ENCODE results near the gene THUMPD3. TPM values are rescaled to one million over a fixed set of nuclear protein-coding genes. Genes with fewer than 3 reads are reported as not detected.

The THUMPD3 gene, protein sequence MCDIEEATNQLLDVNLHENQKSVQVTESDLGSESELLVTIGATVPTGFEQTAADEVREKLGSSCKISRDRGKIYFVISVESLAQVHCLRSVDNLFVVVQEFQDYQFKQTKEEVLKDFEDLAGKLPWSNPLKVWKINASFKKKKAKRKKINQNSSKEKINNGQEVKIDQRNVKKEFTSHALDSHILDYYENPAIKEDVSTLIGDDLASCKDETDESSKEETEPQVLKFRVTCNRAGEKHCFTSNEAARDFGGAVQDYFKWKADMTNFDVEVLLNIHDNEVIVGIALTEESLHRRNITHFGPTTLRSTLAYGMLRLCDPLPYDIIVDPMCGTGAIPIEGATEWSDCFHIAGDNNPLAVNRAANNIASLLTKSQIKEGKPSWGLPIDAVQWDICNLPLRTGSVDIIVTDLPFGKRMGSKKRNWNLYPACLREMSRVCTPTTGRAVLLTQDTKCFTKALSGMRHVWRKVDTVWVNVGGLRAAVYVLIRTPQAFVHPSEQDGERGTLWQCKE
- 29.1 TPM for total RNA-seq

DNA sequence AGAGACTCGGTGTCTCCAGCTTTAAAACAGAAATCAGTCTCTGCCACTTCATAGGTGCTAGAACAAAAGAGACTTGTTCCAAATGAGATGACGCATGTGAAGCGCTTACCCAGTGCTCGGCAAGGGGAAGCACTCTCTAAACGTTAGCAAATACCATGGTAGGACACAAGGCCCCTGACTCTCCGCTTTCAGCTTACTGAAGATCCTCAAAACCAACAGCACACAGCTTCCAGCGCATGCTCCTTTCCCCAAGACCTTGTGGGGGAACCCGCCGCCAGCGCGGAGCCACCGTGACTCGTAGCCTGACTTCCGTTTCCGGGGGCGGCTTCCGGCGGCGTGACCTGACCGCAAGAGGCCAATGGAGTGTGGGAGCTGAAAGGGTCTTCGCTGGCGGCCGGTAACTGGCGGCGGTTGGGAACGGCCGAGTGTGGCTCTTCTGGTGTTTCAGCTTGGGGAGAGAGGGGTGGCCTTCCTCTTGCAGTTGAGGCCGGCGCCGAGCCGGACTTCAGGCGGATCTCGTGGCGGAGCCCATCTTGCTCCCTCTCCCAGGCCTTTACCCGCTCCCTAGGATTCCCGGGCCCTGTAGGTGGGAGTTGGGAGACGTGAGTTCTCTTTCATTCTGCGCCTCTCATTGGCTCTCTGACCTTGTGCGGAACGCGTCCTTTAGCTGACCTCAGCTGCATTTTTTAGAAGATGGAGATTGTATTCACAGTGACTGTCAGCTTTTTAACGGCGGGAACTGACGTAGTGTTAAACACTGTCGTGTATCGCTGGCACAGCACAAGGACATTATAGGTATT is at the start of gene THUMPD3:
Gene THUMPD3 (plus strand): TSS at position 324 of the 800 bp plus-strand sequence. CDS start 2,015 bp downstream, outside the sequence.
- peak; percentile 95 for ATAC-seq

DNA sequence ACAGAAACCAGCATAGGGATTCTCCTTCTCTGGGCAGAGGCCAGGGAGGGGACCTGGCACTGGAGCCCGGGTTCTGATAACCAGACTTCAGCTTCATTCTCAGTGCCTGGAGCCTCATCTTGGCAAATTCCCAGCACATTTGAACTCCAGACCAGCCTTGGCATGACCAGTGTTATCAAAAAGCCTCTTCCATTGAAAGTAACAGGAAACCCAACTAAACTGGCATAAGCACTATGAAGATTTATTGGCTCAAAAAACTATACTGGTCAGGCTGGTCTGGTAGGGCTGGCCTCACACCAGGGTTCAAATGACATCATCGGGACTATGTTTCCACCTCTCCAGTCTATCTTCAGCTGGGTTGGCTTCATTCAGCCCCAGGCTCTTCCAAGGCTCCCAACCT is 48.1 kb upstream of the THUMPD3 start:
- peak; percentile 81 for ATAC-seq

DNA sequence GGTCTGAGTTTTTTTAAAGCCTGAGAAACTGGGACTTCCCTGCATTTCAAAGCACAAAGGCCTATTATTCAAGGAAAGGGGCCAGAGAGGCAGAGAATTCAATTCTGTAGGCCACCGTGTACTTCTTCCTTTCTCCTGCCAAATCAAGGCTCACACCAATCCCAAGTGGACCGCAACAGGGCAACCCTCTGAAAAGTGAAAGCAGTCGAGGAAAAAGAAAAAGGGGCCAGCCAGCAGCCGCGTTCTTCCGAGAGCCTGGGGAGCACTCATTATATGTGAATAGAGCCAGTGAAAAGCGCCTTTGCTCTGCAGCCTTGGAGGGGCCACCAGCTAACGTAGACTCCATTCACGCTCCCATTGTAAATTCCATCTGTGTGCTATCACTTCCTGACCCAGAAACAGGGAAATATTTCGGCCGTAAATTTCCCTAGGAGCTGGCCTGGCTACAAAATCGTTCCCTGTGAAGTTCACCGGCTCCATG is 45.9 kb upstream of the THUMPD3 start:
- ATAC-seq = no peak

DNA sequence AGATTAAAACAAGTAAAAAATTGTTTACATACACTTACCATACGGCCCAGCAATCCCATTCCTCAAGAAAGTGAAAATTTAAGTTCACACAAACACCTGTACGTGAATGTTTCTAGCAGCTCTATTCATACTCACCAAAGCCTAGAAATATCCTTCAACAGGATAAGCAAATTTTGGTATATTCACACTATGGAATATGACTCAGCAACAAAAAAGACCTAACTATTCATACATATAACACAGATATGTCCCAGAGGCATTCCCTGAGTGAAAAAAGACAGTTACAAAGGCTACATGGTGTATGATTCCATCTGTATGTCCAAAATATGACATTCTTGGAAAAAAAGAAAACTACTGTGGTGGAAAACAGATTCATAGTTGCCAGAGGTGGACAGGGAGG is 40.1 kb upstream of the THUMPD3 start:
- no peak for ATAC-seq

DNA sequence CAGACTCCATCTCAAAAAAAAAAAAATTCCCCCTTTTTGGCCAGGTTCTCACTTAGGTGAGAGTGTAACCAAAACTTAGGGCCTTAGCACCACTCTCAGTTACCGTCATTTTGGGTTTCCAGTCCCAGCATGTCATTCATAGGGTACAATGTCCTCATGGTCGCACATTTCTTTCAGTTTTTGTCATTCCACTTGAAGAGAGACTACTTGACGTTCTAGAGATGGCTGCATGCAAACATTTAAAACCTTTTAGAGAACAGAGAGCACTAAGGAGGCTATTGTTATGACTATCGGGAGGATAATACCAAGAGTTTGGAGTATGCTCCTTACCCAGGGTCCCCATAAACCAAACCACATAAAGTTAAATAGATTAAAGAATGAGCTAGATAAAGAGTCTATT is 37.9 kb upstream of the THUMPD3 start:
- ATAC-seq = no peak

DNA sequence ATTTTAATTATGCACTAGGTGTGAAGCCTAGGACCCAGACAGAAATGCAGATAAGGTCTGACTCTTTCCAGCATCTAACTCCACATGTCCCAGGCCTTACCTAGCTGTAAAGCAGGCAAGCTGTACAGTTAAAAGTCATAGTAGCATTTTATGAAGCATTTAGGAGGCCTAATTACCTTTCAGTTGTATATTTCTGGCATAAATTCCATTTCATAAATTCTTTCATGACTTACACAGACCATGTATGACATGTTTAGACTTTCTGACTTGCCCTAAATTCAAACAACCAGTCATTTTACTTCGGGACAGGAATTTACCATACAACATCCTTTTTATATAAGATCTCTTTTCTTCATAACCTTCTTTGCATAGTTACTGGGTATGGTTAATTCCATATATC is 35.3 kb upstream of the THUMPD3 start:
- no peak for ATAC-seq

DNA sequence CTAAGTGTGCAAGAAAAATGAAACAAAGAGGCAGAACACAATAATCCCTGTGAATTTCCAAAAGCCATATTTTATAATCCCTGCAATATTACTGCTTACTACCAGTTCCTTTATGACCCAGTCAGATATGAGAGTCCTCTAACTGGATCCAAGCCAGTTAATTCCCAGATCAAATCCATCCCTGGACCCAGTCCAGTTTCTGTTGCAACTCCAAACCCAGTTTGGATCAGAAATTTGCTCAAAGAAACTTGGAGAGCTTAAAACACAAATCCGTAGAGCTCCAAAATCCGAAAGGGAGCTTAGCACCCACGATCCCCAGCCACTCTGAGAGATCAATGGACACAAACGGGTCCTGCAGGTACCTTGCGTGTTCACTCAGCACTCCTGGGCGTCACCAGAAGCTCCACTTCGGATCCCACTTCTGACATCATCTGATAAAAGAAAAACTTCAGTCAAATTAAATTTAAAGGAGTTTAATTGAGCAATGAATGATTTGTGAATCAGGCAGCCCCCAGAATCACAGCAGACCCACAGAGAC is 32.6 kb upstream of the THUMPD3 start:
- no peak for ATAC-seq

DNA sequence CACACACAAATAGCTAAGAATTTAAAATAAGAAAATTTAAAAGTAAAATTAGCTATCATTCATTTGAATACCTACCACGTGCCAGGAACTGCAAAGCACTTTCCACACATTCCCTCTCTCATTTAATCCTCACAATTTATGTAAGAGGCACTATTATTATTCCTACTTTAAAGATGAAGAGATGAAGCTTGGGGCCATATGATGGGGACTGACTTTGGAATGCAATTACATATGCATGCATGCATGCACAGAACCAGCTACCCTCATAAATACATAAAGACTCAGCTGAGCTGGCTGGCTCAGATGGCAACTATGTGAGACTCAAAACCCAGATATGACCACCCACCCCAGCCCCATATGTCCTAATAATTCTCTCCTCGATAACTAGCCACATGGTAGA is 31.7 kb upstream of the THUMPD3 start:
- no peak for ATAC-seq

DNA sequence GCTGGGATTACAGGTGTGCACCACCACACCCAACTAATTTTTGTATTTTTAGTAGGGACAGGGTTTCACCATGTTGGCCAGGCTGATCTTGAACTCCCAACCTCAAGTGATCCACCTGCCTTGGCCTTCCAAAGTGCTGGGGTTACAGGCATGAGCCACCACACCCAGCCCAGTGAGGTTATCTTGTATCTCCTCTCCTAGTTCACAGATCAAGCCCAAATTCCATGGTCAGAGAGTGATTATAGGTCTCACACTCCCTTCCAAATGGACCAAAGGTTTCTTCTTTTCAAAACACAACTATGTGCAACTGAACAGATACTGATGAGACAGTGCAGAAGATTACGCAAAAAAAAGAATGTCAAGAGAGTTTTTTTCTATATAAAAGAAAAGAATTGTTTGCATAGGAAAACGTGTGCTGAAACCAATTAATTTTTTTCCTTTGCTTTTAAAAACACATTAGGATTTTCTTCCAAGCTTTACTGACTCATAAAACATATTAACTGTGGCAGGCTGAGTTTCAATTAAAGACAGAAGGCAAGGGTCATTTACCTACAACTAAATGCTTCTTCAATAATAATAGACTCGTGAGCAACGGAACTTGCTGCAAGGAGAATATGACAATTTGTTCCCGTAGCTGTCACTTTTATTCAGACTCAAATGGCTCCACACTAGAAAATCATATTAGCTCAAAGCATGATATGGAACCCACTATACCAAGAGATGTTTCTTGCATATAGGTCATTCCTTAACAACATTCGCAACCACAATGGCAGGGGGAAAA is 30.4 kb upstream of the THUMPD3 start:
- no peak for ATAC-seq

DNA sequence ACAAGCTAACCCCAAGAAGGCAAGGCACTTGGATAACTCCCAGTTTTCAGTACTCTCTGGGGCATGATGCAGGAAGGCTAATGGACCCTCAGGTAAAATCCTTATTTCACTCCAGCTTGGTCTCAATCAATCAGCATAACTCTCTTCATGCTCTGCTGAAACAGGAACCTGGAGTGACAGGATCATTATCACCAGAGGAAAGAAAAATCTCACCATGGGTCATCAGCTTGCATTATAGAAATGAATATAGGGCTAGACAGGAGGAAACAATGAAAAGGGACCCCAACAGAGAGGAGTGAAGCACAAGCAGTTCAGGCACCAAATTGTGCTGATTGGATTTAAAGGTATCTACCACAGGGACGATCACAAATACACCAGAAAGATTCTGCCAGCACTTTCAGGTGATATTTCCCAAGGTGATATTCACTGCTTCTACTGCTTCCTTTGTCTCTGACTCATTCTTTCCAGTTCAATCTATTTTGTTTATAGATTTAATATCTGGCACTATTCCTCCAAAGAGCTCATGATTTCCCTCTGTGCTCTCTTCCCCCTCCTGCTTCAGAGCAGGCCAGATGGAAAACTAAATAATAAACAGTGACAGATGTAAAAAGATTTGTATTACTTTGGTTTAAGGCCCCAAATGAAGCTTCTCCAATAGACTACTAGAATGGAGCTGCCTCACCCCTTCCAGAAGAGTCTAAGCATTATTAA is 22.9 kb upstream of the THUMPD3 start:
- ATAC-seq = no peak

DNA sequence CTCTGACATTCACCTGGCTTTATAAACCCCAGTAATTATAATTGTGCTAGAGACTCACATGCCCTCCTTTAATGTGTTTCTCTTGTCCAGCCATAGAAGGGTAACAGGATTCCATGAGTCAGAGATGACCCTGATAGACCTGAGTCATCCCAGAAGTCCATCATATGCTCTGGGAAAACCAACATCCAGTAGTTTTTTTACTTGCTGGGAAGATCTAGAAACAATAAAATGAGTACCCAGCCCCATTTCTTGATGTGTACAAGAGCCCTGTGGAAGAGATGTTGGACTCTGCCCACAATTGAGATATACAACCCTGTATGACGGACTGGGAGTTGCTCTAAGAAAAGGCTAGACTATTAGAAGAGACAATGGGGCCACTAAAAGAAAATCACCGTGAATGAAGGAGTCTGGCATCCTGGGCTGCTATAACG is 22.4 kb upstream of the THUMPD3 start:
- no peak for ATAC-seq

DNA sequence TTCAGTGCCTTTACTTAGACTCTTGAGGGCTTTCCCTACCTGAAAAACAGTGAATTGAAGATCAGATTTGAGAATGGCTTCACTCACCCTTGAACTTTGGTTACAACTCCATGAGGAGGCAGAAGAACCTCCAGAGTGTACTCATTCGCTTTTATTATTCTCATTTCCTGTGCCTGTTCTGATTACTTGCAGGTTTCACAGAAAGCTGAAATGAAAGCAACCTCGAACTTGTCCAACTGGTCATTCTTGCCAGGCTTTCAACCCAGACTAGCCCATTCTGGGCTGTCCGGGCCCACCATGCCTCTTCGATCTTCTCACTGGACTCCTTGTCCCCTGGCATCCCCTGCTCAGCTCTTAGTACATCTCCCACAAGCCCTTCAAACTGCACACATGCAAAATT is 20.2 kb upstream of the THUMPD3 start:
- no peak for ATAC-seq

DNA sequence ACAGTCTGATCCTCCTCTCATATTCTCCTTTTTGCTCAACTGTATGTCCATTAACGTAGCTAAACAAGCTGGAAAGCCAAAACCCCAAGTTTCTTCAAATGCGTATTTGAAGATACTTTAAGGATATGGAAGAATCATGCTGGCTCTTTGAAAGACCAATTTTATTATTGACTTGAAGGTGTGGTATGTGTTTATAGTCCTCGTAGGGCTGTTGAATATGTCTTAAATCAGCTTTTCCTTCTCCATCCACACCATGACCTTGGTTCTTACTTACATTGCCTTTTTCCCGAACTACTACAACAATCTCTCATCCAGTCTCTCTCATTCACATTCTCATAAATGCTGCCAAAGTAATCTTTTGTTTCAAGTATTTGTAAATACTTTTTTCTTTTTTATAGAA is 19.7 kb upstream of the THUMPD3 start:
- no peak for ATAC-seq

DNA sequence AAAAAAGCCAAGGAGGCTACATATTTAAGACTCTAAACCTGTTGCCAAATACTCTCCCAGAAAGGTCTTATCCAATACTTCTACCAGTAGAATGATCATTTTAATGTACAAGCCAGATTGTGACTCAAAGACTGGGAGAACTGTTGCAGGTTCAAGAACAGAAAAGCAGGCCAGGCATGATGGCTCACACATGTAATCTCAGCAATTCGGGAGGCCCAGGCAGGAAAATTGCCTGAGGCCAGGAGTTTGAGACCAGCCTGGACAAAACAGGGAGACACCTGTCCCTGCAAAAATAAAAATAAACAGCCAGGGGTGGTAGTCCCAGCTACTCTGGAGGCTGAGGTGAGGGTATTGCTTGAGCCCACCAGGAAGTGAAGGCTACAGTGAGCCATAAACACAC is 17.8 kb upstream of the THUMPD3 start:
- no peak for ATAC-seq

DNA sequence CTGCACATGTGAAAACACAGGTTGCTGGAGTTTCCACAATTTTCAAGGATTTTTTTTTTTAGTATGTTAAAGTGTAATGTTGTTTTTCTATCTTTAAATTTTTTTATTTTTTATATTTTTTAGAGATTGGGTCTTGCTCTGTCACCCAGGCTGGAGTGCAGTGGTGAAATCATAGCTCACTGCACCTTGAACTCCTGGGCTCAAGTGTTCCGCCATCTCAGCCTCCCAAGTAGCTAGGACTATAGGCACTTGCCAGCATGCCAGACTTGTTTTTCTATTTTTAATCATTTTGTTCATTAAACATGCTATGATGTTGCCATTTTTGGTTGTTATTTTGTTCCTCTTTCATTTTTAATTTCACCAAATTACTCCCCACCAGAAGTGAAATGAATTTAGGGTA is 16.7 kb upstream of the THUMPD3 start:
- ATAC-seq = no peak

DNA sequence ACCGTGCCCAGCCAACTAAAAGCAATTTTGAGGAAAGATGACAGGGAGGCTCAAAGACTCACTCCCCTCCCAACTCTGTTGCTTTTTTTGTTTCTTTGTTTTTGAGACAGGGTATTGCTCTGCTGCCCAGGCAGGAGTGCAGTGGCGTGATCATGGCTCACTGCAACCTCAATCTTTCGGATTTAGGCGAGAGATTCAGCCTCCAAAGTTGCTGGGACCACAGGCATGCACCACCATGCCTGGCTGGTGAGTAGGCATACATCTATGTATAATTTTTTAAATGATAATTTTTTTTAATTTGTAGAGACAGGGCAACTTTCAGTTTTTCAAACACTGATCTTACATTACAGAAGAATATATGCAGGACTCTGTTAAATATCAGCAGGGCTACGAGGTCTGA is 15.8 kb upstream of the THUMPD3 start:
- no peak for ATAC-seq

DNA sequence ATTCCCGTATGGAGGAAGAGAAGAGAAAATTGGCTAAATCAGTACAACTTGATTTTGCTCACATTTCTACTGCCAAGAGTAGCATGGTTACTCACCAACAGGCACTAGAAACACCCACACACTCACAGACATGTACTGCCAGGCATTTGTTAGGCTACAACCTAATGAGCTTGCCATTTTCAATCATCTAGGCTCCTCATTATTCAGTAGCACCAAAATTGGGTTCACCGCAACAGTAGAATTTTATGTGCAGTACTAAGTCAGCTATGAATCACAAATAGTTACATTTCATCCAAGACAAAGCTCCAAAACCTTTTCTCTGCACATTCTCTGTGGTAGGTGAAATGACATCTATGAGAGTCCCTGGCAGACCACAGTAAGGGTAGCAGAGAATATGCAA is 15.0 kb upstream of the THUMPD3 start:
- ATAC-seq = peak; percentile 58

DNA sequence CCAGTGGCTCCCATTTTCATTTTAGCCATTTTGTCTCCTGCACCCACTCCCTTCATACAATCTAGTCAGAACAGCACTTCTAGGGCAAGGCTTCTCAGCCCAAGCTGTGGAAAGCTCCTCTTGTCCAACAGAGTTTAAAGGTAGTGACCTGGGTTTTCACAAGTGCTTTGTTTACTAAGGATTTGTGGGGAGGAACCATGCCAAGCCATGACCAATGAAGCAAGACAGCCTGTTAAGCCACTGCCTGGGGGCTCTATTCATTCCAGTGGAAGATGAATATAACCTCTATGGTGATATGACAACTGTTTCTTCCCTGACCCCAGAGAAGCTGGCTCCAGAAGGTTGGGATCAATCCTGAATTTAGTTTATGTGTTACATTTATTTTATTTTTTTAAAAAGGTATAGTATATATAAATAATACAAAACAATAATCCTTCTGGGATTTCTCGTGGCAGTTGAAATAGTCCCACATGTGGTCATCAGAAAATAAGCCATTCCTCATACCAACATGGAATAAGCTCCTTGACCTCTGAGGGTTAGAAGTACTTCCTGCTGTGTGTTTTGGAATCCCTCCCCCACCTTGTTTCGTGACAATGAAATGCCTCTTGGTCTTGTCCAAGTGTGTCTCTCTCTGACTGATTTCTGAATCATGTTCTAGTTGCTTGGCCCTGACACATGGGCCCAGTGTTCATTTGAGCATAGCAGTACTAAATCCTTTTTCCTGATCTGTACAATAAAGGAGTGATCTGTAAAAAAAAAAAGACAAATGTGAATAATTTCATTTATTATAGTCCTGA is 13.3 kb upstream of the THUMPD3 start:
- peak; percentile 59 for ATAC-seq

DNA sequence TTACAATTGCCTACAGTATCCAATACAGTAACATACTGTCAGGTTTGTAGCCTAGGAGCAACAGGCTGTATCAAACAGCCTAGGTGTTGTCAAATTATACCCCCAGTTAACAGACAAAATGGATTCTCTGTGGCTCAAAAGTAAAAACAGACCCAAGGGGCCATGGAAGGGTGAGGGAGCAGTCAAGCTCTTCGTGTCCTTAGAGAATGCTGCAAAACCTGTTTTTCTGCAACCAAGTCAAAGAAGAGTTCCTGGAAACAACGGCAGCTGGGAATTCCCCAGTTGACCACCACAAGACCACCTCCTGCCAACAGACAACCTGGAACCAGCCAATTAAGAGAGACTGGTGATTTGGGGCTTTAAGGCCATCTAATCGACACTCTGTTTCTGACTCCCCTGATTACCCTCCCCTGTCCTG is 11.1 kb upstream of the THUMPD3 start:
- ATAC-seq = no peak

DNA sequence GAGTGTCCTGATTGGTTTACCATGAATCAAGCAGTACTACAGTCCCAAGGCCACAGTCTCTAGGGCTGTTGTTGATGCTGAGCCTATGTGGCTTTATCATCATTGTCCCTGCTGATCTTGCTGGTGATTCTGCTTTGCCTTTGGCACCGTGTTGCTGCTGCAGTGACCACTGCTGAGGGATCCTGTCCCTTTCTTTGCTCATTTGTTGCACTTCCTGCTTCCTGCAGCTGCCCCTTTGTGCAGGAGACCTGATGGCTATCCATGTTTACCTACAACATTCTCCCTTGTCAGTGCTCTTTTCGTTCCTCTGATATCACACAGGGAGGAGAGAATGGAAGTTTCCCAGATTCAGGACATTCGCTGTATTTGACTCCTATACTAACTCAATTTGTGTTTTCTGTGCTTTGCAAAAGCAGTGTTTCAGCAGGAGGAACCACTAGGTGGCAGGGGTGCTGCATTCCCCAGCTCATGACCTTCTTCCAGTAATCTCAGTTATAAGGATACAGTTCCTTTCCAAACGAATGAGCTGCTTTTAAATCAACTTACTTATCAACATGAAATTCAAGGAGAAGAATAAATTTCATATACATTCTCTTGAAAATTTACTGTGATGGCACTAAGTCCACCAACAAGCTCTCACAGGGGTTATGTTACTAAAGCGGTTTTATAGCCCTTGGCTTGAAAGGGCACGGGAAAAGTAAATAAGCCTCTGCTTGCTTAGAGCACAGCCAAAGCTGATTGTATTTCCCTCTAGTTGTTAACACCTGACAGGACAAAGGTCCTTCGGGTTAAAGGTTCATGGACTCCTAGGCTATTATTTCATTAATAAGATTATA is 9.7 kb upstream of the THUMPD3 start:
- peak; percentile 69 for ATAC-seq
